DMS79 (cell line): ENCODE results near the gene PAMR1.
A peak's percentile ranks its signal among the peaks of the same experiment; 100 is the strongest.

ENCODE experiments used
- DNase-seq: peaks from one replicate; lab custom pipeline; 2025; lab: John Stamatoyannopoulos, UW

PAMR1 gene

DNA sequence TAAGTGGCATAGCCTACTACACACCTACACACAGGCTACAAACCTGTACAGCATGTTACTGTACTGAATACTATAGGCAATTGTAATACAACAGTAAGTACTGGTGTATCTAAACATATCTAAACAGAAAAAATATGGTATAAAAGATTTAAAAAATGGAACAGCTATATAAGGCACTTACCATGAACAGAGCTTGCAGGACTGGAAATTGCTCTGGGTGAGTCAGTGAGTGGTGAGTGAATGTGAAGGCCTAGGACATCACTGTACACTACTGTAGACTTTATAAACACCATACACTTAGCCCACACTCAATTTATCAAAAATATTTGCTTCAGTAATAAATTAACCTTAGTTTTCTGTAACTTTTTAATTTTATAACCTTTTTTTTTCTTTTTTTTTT is 24.7 kb downstream of the PAMR1 start:
- no peak for DNase-seq

DNA sequence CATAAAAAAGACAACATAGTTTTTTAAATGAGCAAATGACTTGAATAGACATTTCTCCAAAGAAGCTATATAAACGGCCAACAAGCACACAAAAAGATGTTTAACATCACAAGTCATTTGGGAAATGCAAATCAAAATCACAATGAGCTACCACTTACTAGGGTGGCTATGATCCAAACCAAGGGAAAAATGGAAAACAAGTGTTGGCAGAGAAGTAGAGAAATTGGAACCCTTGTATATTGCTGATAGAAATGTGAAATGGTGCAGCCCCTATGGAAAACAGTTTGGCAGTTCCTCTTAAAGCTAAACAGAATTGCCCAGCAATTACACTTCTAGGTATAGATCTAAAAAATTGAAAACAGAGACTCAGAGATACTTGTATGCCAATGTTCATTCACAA is 29.0 kb downstream of the PAMR1 start:
- no peak for DNase-seq

DNA sequence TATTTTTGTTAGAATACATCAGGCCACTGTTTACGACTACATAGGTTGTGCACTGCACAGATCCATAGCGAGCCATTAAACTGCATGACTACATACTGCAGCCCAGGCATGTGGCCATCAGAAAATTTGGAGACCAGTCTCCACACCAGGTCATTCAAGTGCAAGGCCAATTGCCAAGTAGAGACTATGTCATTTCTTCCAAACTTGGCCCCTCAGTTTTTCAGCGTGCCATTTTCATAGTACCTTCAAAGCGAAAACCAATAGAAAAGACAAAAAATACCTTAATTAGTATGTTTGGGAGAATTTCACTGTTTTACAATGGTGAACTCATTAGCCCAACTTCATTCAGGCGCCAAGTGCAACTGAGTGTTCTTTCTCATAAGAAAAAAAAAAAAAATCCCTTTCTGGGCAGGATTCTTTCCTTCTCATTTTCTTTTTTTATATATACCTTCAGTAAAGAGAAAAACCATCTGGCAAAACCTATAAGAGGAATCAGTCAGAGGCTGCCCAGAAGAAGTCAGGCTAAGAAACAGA is 30.4 kb downstream of the PAMR1 start:
- no peak for DNase-seq

DNA sequence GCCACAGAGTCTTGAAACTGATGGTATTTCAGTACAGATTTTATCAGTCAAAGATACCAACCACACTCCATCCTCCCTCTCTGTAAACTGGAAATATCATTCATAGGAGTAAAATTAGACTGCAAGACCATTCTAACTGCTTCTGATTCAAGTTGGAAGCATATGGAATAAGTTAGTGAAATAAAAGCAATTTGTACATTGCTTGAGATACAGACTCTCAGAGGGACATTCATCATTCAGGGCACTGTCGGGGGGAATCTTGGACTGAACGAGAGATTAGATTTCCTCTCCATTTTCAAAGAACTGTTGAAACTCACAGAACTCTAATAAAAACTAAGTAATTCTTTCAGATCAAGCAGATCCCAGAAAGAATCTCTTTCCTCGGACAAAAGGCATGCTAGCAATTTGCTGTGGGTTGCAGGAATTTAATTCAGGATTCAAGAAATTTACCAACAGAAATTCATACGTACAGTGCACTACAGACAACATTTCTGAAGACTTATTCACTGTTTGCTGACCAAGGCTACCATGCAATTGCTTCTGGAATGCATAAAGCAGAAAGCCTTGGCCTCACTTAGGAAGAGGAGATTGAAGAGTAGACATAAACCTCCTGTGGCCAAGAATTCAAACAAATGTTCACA is 34.1 kb downstream of the PAMR1 start:
- no peak for DNase-seq

DNA sequence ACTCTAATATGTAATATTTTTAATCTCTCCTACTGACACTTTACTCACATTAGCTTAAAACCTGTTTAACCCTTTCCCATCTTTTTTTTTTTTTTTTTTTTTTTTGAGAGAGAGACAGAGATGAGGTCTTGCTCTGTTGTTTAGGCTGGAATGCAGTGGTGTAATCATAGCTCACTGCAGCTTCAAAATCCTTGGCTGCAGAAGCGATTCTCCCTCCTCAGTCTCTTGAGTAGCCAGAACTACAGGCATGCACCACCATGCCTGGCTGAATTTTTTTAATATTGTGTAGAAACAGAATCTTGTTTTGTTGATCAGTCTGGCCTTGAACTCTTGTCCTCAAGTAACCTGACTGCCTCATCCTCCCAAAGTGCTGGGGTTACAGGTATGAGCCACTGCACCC is 37.3 kb downstream of the PAMR1 start:
- no peak for DNase-seq

DNA sequence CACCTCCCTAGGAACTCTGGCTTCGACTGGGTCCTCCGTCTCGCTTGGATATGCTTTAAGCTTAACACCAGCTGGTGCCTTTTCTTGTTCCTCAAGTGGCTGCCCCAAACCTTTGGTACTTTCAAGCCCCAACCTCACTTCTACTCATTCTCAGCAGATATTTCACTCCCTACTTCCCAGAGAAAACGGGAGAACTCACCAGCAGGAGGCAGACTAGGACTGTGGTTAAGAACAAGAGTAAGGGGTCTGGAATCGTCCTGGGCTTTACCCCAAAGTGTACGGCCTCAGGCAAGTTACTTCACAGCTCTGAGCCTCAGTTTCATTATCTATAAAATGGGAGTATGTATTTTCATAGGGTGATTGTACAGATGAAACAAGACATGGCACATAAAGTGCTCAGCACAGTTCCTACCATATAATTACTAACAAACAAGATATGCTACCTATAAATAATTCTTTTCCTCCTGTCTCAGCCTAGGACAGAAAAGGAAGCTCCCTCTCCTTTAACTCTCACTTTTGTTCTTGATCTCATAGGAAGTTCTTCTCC is 37.8 kb downstream of the PAMR1 start:
- DNase-seq = no peak

DNA sequence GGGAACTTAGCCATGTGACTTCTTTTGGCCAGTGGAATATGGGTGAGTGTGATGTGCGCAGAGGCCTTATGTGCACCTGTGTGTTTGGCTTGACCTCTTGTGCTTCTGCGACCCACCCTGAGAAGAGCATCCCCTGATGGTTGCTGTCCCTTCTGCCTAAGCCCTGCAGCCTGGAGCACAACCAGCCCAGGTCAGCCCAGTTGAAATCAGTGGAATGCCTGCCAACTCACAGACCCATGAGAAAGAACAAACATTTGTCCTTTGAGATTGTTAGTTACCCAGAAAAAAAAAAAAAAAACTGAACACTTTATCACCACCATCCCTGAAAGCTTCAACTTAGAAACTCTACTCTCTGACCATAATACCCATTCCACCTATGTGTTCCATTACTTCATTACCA is 38.5 kb downstream of the PAMR1 start:
- DNase-seq = no peak

DNA sequence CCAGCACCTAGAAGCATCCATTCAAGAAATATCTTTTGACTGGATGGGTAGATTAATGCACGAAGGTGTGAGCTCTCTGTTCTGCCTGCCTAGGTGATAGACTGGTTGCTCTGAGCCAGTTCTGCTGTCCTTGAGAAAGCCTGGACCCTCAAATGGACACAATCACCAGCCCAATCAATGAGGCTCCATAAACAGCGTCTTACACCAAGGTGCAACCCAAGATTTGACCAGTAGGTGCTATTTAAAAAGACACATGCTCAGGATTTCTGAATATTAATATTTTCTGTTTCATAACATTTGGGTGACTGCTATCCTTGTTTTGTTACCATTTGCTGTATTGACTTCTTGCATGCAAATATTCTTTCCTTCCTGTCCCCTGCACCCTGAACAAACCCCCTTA is 39.0 kb downstream of the PAMR1 start:
- no peak for DNase-seq

DNA sequence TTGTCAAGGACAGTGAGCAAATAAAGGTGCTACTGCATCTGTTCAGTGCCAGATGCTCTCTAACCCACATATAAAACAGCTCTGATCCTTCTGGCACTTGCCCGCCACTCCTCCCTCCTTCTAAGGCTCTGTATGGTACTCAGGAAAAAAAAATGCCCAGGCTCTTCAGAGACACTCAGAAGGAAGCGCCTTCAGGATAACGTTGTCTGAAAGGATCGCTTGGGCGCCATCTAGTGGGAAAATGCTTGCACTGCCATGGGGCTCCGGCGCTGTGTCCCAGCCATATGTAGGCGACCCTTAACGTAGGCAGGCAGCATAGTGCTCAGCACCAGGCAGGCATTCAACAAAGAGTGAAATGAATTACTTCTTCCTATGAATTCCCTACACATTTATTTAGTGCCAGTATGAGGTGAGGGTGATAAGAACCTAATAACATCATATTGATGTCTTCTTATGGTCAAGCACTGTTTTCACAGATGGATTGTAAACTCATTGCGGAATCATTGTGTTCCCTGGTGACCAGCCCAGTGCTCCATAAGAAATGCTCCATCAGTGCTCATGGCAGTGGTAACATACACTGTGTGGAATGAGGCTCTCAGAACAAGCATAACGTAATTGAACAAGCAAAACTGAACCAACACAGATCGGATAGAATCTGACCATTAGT is 39.6 kb downstream of the PAMR1 start:
- peak; percentile 93 for DNase-seq

DNA sequence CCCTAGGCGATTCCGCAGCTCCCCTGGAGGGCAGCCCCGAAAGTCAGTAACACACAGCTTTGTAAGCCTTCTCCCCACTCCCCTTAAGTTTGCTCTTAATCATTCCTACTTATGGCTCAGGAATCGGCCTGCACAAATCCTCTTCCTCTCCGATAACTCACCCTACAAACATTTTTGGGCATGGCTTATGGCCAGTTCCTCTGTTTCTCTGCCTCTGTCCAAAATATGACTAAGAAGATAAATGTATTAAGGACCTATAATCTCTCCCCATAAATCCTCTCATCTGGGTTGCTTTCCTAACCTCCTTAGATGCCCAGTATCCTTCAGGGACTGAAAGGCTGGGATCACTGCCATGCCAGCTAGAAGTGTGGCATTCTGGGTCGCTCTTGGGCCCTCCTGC is 41.0 kb downstream of the PAMR1 start:
- DNase-seq = no peak

DNA sequence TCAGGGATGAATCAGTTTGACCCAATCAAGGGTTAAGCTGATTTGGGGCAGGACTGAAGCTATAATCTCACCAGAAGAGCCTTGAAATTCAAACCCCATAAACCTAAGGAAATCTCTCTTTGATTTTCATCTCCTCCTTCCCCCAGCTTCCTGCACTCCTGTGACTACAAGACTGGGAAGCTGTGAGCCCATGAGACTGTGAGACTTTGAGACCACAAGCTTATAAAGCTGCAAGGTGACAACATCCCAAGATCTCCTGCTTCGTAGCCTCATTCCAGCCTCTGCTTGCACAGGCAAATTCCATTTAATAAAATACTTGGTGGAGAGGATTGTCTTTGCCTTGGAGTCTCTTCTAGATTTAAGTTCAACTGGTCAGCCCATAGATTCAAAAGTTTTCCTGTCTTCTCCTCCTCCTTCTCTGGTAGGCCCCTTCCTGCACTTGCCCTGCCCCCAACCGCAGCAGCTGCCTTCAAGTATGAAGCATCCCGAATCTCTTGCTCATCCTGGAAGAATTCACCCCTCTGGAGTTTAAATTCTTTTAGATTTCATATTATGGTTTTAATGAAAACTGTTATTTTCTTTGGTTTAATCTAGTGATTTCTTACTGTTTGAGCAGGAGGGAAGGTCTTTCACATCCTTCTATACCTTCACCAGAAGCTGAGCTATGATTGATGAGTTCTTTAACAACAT is 42.1 kb downstream of the PAMR1 start:
- no peak for DNase-seq

DNA sequence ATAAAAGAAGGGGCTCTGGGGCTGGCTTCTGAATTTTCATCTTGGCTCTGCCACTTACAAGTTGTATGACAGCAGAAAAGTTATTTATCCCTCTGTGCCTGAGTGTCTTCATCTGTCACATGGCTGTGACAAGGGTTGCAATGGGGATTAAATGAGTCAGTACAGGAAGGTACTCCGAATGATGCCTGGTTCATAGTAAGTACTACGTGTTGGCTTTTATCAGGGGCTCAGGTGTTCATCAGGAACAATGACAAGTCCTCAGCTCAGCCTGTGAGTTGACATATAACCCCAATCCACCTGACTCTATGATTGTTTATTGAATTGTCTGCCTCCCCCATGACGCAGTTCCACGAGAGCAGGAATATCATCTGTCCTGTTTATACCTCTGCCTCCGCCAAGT is 45.7 kb downstream of the PAMR1 start:
- DNase-seq = no peak

DNA sequence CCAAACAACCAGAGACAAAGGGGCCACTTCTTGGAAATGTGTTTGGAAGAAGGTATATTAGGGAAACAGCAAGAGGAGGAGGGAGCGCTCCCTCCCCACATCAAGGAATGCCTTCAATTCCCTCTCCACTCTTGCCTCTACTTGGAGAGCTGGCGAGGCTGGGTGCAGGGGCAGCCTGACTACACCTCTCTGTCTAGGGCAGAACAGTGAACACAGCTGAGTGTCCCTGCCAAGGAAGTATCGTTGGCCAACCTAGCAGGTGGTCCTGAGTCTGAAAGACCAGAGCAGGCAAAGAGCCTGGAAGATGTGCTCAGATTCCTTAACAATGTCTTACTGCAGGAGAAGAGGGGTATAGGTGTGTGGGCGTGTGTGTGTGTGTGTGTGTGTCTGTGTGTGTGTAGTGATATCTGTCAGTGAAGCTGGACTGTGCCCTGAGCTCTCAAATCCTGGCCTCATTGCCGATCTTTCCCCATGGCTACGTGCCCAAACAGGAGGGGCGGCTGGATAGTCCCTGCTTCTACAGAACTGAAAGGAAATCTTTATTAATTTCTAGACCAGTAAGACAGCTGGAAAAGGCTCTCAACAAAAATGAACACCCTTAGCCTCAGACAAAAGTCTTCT is 46.8 kb downstream of the PAMR1 start:
- no peak for DNase-seq

DNA sequence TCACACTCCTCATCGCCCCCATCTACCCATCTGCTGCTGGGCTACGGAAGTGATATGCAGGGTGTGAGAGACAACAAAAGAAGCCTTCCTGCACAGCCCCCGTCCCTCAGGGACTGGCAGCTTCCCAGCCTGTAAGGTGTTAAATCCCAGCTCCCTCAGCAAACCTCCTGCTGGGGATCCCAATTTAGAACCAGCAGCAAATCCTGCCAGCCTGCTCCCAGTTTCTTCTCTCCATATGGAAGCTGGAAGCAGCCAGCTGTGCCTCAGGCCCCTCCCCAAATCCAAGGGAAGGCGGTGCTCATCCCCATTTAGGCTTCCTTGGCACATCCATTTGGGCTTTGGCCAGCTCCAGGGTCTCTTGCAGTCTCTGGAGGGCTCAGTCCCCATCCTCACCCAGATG is 47.5 kb downstream of the PAMR1 start:
- DNase-seq = no peak

DNA sequence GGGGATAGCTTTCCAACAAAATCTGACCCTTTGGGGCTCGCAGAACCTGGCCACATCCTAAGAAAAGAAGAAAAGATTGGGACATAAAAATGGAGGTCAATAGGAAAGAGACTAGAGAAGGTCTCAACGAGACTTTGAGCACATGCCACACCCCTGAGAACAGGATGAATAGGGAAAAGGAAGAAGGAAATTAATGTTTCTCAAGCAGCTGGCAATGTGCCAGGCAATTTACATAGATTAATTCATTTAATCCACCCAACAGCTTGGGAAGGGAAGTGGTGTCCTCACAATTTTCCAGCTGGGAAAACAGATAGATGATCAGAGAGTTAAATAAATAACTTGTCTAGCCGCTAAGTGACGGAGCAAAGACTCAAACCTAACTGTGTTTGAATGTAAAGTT is 50.7 kb downstream of the PAMR1 start:
- DNase-seq = no peak

DNA sequence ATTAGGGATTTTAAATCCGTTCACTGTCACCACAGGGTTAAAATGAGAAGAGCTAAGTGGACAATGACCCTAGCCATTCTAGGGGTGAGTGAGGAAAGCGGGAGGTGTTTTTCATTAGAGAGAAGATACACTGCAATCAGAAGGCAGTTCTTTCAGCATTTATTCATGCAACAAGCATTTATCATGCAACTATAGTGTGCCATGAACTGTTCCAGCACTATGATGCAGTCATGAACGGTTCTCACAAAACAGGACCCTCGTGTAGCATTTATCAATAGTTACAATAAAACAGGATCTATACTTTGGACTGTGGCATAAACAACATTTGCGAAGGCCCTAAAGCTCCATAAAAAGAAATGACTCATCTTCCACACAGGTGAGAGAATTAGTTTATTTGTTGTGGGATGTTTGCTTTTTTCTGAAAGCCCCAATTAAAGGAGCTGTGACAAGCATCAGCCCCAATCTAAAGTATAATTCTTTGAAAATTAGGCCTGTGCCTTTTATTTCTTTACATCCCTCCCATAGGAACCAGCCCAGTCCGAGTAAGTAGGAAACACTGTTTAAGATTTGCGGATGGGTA is 51.5 kb downstream of the PAMR1 start:
- DNase-seq = no peak

DNA sequence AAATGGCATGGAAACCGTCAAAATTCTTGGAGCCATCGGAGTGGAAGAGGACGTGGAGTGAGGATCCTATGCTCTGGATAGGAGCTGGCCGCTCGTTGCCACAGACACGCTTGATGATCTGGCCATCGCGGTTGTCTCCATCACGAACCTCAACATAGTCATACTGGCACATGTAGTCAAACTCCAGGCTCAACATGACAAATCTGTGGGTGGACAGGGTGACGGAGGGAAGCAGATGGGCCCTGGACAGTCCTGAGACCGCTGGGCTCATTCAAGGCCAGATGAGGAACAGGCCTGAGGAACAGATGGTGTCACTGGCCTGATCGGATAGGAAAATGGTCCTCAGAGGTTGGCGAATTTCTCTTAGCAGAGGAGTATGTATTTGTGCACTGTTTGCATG is 54.8 kb downstream of the PAMR1 start:
- DNase-seq = no peak

DNA sequence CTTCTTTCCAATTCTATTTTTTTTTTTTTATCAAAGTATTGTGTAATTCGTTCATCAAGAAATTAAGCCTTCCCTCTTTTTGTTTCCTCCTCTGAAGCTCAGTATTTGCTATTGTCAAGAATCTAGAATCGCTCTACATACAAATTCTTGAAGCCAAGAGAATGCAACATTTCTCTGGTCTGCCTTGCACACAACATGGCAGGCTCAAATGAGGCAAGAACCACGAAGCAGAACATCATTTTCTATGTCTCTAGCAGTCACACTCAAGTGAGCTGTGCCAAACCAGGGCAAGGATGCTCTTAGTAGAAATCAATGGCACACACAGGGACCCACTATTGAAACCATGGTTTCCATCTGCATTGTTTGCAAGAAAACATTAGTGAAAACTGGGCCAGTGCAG is 59.4 kb downstream of the PAMR1 start:
- DNase-seq = no peak

DNA sequence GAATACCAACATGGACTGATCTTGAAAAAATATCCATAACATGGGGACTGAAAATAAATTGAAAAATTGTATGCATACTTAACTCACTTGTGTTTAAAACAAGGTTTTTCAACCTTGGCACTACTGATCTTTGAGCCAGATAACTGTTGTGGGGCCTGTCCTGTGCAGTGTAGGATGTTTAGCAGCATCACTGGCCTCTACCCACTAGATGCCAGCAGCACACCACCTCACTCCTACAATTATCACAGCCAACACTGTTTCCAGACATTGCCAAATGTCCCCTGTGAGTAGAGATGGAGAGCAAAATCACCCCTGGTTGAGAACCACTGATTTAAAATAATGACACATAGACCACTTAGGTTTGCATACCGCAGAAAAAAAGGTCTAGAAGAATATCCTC is 61.1 kb downstream of the PAMR1 start:
- DNase-seq = no peak

DNA sequence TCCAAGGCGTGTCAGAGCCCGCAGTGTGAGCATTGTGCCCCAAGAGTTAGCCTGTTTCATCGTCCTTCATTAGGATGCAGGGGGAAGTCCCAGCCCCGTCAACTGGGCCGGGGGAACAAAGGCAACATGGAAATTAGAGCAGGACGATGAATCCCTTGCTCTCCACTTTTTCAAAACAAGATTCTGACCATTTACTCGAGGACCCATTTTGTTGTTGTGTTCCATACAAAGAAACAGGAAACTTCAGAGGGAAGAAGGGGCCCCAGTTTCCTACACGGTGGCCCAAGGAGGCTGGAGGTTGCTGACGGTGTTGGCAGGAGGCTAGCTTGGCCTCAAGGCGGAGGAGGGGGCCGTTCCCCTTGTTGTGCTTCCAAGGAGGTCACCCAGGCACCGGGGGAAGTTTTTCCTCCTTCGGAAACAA is 62.1 kb downstream of the PAMR1 start:
- DNase-seq = no peak

DNA sequence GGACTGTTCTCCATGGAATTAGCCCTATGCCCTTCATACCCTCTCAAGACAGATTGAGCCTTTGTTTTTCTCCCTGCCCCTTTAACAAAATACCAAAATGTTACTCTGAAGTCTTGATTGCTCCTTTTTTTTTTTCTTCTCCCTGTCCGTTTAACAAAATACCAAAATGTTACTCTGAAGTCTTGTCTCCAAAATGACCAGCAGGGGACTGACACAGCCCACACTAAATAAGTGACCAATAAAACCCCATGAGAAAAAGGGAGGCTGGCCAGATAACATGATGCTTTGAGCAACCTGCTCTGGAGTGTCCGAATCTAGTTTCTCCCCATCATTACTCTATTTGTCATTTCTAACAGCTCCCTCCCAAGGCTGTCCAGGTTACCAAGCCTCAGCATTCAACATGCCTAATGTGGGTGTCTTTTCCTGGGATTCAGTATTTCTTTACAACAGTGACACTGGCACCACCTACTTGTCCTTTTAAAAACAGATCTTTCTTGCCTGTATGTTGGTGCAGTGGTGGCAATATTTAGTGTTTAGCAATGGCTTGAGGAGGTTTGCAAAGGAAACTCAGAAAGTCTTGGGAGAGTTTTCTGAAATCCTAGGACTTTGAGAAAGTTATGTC is 63.4 kb downstream of the PAMR1 start:
- no peak for DNase-seq

DNA sequence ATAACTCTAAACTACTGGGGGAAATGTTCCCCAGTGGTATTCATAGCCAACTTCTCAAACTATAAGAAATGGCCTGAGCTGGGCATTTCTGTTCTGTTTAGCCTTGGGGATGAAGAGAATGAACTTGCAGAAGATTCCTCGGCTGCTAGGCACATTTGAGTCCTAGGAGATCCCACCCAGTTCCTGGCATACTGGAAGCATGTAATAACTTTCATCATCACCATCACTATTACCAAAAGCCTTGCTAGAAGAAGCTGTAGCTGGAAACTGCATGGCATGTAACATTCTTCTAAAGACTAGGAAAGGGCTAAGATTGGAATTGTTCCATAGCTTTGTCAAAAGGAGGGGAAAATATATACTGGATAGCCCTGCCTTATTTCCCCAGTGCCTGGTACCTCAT is 65.9 kb downstream of the PAMR1 start:
- no peak for DNase-seq
